ENCODE measurements around the gene HAND2.

GRCh38 chr4:173477016-173477415 lies 53.0 kb downstream of the HAND2 start:
- TF ChIP-seq NFRKB (IDR thresholded peaks at IDR 0.05) (no peak), ZBTB26 (CRISPR knock-in tag; IDR thresholded peaks at IDR 0.05; ENCODE audit: borderline replicate concordance) (no peak), MIER2 (CRISPR knock-in tag; IDR thresholded peaks at IDR 0.05) (no peak), CTCF (CRISPR knock-in tag; IDR thresholded peaks at IDR 0.05) (no peak), ZBTB1 (CRISPR knock-in tag; IDR thresholded peaks at IDR 0.05; ENCODE audit: borderline replicate concordance) (no peak), BRCA1 (CRISPR knock-in tag; IDR thresholded peaks at IDR 0.05) (no peak), RAD21 (CRISPR knock-in tag; IDR thresholded peaks at IDR 0.05) (no peak)
